ENCODE data around the gene C19orf12. TPM values are rescaled to one million over a fixed set of nuclear protein-coding genes. Genes with fewer than 3 reads are reported as not detected.

C19orf12 gene
- total and polyA plus RNA-seq, 2 of the 13 experiments (the other 11 are each of a cell fraction or from before 2014, with no cell fraction given), result 17.7 to 34.4 TPM

DNA sequence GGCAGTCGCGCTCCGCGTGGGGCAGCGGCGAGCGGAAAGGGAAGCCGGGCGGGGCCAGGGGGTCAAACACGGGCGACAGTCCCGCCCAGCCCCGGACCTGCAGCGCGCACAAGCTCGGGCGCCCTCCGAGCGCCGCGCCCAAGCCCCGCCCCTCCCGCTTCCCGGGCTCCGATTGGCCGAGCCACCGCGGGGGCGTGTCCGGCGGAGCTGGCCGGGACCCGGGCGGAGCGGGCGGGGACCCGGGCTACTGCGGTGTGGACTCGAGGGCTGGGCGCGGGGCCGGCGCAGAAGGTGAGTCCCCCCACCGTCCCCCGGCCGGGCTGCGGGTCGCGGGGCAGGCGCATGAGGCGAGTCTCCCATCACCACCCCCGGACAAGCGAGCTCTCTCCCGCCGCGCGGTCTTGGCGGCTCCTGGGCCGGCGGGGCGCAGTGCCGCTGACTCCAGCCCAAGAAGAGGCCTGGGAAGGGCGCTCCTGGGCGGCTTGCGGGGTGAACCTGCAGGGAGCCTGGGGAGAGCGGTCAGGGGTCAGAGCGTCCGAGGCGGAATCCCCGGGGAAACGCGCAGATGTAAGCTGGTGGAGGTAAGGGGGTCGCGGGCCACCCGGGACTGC, 49.7 kb downstream of the C19orf12 start, which contains the start of gene PLEKHF1 (continued):
- TF ChIP-seq, protein P1, sequence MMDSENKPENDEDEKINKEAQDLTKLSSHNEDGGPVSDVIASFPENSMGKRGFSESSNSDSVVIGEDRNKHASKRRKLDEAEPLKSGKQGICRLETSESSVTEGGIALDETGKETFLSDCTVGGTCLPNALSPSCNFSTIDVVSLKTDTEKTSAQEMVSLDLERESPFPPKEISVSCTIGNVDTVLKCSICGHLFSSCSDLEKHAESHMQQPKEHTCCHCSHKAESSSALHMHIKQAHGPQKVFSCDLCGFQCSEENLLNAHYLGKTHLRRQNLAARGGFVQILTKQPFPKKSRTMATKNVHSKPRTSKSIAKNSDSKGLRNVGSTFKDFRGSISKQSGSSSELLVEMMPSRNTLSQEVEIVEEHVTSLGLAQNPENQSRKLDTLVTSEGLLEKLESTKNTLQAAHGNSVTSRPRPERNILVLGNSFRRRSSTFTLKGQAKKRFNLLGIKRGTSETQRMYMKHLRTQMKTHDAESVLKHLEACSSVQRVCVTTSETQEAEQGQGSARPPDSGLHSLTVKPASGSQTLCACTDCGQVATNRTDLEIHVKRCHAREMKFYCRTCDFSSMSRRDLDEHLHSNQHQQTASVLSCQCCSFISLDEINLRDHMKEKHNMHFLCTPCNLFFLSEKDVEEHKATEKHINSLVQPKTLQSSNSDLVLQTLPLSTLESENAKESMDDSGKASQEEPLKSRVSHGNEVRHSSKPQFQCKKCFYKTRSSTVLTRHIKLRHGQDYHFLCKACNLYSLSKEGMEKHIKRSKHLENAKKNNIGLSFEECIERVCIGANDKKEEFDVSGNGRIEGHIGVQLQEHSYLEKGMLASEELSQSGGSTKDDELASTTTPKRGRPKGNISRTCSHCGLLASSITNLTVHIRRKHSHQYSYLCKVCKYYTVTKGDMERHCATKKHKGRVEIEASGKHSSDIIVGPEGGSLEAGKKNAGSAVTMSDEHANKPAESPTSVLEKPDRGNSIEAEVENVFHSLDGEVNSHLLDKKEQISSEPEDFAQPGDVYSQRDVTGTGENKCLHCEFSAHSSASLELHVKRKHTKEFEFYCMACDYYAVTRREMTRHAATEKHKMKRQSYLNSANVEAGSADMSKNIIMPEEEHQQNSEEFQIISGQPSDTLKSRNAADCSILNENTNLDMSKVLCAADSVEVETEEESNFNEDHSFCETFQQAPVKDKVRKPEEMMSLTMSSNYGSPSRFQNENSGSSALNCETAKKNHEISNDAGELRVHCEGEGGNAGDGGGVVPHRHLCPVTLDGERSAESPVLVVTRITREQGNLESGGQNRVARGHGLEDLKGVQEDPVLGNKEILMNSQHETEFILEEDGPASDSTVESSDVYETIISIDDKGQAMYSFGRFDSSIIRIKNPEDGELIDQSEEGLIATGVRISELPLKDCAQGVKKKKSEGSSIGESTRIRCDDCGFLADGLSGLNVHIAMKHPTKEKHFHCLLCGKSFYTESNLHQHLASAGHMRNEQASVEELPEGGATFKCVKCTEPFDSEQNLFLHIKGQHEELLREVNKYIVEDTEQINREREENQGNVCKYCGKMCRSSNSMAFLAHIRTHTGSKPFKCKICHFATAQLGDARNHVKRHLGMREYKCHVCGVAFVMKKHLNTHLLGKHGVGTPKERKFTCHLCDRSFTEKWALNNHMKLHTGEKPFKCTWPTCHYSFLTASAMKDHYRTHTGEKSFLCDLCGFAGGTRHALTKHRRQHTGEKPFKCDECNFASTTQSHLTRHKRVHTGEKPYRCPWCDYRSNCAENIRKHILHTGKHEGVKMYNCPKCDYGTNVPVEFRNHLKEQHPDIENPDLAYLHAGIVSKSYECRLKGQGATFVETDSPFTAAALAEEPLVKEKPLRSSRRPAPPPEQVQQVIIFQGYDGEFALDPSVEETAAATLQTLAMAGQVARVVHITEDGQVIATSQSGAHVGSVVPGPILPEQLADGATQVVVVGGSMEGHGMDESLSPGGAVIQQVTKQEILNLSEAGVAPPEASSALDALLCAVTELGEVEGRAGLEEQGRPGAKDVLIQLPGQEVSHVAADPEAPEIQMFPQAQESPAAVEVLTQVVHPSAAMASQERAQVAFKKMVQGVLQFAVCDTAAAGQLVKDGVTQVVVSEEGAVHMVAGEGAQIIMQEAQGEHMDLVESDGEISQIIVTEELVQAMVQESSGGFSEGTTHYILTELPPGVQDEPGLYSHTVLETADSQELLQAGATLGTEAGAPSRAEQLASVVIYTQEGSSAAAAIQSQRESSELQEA (CRISPR knock-in tag; IDR thresholded peaks at IDR 0.05; ENCODE audit: not compliant biosample characterization), result no peak
- TF ChIP-seq, protein P2, sequence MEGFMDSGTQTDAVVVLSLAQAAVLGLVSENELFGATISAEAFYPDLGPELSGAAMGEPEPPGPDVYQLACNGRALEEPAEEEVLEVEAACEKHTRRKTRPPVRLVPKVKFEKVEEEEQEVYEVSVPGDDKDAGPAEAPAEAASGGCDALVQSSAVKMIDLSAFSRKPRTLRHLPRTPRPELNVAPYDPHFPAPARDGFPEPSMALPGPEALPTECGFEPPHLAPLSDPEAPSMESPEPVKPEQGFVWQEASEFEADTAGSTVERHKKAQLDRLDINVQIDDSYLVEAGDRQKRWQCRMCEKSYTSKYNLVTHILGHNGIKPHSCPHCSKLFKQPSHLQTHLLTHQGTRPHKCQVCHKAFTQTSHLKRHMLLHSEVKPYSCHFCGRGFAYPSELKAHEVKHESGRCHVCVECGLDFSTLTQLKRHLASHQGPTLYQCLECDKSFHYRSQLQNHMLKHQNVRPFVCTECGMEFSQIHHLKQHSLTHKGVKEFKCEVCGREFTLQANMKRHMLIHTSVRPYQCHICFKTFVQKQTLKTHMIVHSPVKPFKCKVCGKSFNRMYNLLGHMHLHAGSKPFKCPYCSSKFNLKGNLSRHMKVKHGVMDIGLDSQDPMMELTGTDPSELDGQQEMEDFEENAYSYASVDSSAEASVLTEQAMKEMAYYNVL (CRISPR knock-in tag; IDR thresholded peaks at IDR 0.05; ENCODE audit: borderline replicate concordance), result no peak
- TF ChIP-seq, protein P3, sequence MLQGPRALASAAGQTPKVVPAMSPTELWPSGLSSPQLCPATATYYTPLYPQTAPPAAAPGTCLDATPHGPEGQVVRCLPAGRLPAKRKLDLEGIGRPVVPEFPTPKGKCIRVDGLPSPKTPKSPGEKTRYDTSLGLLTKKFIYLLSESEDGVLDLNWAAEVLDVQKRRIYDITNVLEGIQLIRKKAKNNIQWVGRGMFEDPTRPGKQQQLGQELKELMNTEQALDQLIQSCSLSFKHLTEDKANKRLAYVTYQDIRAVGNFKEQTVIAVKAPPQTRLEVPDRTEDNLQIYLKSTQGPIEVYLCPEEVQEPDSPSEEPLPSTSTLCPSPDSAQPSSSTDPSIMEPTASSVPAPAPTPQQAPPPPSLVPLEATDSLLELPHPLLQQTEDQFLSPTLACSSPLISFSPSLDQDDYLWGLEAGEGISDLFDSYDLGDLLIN (CRISPR knock-in tag; IDR thresholded peaks at IDR 0.05; ENCODE audit: borderline replicate concordance), result no peak
- TF ChIP-seq RARA (CRISPR knock-in tag; IDR thresholded peaks at IDR 0.05) (peak; percentile 10; the same call in 1 of the 2 replicates), ZKSCAN5 (CRISPR knock-in tag; IDR thresholded peaks at IDR 0.05) (no peak), SMAD1 (CRISPR knock-in tag; IDR thresholded peaks at IDR 0.05; ENCODE audit: borderline replicate concordance, low read depth) (no peak), ZNF841 (CRISPR knock-in tag; IDR thresholded peaks at IDR 0.05; ENCODE audit: borderline replicate concordance) (no peak), ZMAT3 (CRISPR knock-in tag; conservative IDR thresholded peaks at IDR 0.05) (peak; percentile 71; the same call in 1 of the 2 replicates), ZFX (CRISPR knock-in tag; IDR thresholded peaks at IDR 0.05; ENCODE audit: low read depth) (peak; percentile 56), ZNF12 (CRISPR knock-in tag; IDR thresholded peaks at IDR 0.05) (no peak), NBN (conservative IDR thresholded peaks at IDR 0.05) (no peak)
- TF ChIP-seq, protein P4, sequence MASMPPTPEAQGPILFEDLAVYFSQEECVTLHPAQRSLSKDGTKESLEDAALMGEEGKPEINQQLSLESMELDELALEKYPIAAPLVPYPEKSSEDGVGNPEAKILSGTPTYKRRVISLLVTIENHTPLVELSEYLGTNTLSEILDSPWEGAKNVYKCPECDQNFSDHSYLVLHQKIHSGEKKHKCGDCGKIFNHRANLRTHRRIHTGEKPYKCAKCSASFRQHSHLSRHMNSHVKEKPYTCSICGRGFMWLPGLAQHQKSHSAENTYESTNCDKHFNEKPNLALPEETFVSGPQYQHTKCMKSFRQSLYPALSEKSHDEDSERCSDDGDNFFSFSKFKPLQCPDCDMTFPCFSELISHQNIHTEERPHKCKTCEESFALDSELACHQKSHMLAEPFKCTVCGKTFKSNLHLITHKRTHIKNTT (CRISPR knock-in tag; IDR thresholded peaks at IDR 0.05), result no peak
- TF ChIP-seq, protein P5, sequence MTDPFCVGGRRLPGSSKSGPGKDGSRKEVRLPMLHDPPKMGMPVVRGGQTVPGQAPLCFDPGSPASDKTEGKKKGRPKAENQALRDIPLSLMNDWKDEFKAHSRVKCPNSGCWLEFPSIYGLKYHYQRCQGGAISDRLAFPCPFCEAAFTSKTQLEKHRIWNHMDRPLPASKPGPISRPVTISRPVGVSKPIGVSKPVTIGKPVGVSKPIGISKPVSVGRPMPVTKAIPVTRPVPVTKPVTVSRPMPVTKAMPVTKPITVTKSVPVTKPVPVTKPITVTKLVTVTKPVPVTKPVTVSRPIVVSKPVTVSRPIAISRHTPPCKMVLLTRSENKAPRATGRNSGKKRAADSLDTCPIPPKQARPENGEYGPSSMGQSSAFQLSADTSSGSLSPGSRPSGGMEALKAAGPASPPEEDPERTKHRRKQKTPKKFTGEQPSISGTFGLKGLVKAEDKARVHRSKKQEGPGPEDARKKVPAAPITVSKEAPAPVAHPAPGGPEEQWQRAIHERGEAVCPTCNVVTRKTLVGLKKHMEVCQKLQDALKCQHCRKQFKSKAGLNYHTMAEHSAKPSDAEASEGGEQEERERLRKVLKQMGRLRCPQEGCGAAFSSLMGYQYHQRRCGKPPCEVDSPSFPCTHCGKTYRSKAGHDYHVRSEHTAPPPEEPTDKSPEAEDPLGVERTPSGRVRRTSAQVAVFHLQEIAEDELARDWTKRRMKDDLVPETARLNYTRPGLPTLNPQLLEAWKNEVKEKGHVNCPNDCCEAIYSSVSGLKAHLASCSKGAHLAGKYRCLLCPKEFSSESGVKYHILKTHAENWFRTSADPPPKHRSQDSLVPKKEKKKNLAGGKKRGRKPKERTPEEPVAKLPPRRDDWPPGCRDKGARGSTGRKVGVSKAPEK (CRISPR knock-in tag; IDR thresholded peaks at IDR 0.05; ENCODE audit: borderline replicate concordance), result no peak
